HAP-1 (cell line): ENCODE data around the gene GFRA1.

Experiments
- DNase-seq, 2 experiments: peaks; one replicate each; pipeline ENCODE4 v3.0.0-alpha.2; 2016 to 2020; ENCODE audit warnings: low spot score in 2 of 2
- H3K27me3 ChIP-seq: fragments of 250-450 bp; sonication (Bioruptor Pico); 2 replicates; pipeline ENCODE4 v1.5.1; 2020; ENCODE audit warnings: low read depth, mild to moderate bottlenecking, moderate library complexity
- H3K36me3 ChIP-seq: fragments of 250-450 bp; sonication (Bioruptor Pico); replicated peaks from 2 replicates; pipeline ENCODE4 v1.5.1; 2020; ENCODE audit warnings: mild to moderate bottlenecking
- H3K4me1 ChIP-seq: fragments of 250-450 bp; sonication (Bioruptor Pico); 2 replicates; pipeline ENCODE4 v1.5.1; 2020; ENCODE audit warnings: mild to moderate bottlenecking
- H3K4me3 ChIP-seq: fragments of 250-450 bp; sonication (Bioruptor Pico); 2 replicates; pipeline ENCODE4 v1.5.1; 2020; ENCODE audit warnings: mild to moderate bottlenecking, moderate library complexity
- H3K9me3 ChIP-seq: fragments of 250-450 bp; sonication (Bioruptor Pico); 2 replicates; pipeline ENCODE4 v1.5.1; 2020; ENCODE audit warnings: mild to moderate bottlenecking, moderate library complexity
- in situ Hi-C: fragments of 300-500 bp; cut with MboI; formaldehyde crosslinking; loops from 3 replicates; pipeline ENCODE4 v1.14.3; 2020; ENCODE audit warnings: low sequenced_read_pairs, inconsistent platforms, mixed read lengths

The GFRA1 gene

GRCh38 chr10:116109481-116109880 lies 163.5 kb downstream of the GFRA1 start:
- Histone ChIP-seq H3K27me3 (no peaks in the 10 kb centered on the region), H3K4me1 (no peaks in the 10 kb centered on the region), H3K36me3 (no peaks in the 10 kb centered on the region), H3K9me3 (no peaks in the 10 kb centered on the region), H3K4me3 (no peak overlapping the region)
- in situ Hi-C loops = no loop called here
- DNase-seq = no peak

- no peaks in the 10 kb centered on the region for H3K9me3 ChIP-seq
- no peak overlapping the region for H3K4me3 ChIP-seq
- in situ Hi-C loops = no loop called here
- no peaks in the 10 kb centered on the region for H3K4me1 ChIP-seq
- no peak for DNase-seq
- H3K36me3 ChIP-seq = no peaks in the 10 kb centered on the region
- no peaks in the 10 kb centered on the region for H3K27me3 ChIP-seq
Measured at GRCh38 chr10:116108095-116108494, 164.9 kb downstream of the GFRA1 start.

GRCh38 chr10:116106611-116107010 lies 166.4 kb downstream of the GFRA1 start:
- Histone ChIP-seq H3K4me1 (no peaks in the 10 kb centered on the region), H3K4me3 (no peak overlapping the region), H3K9me3 (no peaks in the 10 kb centered on the region), H3K27me3 (no peaks in the 10 kb centered on the region), H3K36me3 (no peaks in the 10 kb centered on the region)
- DNase-seq = no peak
- in situ Hi-C loops = no loop called here

DNA sequence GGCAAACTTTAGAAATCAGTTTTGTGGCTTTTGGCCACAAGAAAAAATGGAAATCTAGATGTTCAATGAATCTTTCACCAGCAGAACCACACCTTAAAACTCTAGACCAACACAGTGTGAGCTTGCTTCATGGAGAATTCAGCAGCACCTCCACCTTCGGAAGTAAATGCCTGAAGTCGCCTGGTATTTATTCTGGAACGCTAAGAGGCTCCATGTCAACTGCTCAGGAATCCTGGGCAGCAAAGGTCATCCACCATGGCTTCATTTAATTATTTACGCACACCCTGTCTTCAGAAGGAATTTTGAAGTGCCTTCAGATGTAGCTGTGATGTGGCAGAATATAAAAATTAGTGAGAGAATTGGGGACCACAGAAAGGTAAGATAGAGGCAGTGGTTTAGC lies 167.7 kb downstream of the GFRA1 start:
- Histone ChIP-seq H3K4me3 (no peak overlapping the region), H3K36me3 (no peaks in the 10 kb centered on the region), H3K9me3 (no peaks in the 10 kb centered on the region), H3K27me3 (no peaks in the 10 kb centered on the region), H3K4me1 (no peaks in the 10 kb centered on the region)
- no peak for DNase-seq
- in situ Hi-C loops = no loop called here

- no peaks in the 10 kb centered on the region for H3K27me3 ChIP-seq
Measured at GRCh38 chr10:116104210-116104932, 168.6 kb downstream of the GFRA1 start.

GRCh38 chr10:116103668-116104067 lies 169.3 kb downstream of the GFRA1 start:
- no peaks in the 10 kb centered on the region for H3K27me3 ChIP-seq
- no peak overlapping the region for H3K4me3 ChIP-seq
- H3K9me3 ChIP-seq = no peaks in the 10 kb centered on the region
- no peaks in the 10 kb centered on the region for H3K4me1 ChIP-seq
- no peak for DNase-seq
- H3K36me3 ChIP-seq = no peaks in the 10 kb centered on the region
- in situ Hi-C loops = no loop called here

More at GRCh38 chr10:116104210-116104932, 168.6 kb downstream of the GFRA1 start:
- Histone ChIP-seq H3K4me1 (no peaks in the 10 kb centered on the region), H3K4me3 (no peak overlapping the region), H3K36me3 (no peaks in the 10 kb centered on the region), H3K9me3 (no peaks in the 10 kb centered on the region)
- in situ Hi-C loops = no loop called here
- DNase-seq = no peak

DNA sequence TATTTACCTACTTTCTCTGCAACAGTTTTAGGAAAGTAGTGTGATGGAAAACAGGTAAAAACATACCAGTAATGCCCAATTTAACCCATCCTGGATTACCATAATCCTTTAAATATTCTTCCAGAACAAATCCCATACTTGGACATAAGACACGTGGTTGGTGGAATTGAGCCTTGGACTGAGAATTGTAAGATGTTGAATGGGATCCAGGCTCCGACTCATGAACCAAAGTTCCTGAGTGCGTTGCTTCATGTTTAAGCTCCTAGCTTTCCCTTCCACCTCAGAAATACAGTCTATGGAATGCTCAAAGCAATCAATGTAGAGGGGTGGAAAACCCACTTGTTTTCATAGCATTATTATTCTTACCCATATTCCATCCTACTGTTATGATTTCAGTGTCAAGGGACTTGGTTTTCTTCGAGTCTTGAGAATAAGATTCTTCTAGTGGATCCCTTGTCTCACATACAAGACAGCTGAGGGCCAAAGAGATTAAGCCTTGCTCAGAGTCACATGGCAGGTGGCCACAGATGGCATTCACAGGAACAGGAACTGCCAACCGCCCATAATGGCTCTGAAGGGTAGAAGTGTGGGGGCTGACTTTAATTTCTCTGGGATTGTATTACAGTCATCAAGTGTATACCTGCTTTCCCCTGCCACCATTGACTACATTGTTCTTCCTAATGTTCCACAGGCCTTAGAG lies 171.2 kb downstream of the GFRA1 start:
- in situ Hi-C loops = no loop called here
- H3K4me1 ChIP-seq = no peaks in the 10 kb centered on the region
- DNase-seq = no peak
- no peaks in the 10 kb centered on the region for H3K27me3 ChIP-seq
- no peaks in the 10 kb centered on the region for H3K36me3 ChIP-seq
- no peak overlapping the region for H3K4me3 ChIP-seq
- no peaks in the 10 kb centered on the region for H3K9me3 ChIP-seq

- H3K4me3 ChIP-seq = no peak overlapping the region
- H3K4me1 ChIP-seq = no peaks in the 10 kb centered on the region
- in situ Hi-C loops = no loop called here
- no peaks in the 10 kb centered on the region for H3K9me3 ChIP-seq
- no peaks in the 10 kb centered on the region for H3K36me3 ChIP-seq
- H3K27me3 ChIP-seq = no peaks in the 10 kb centered on the region
- no peak for DNase-seq
Measured at GRCh38 chr10:116100984-116101383, 172.0 kb downstream of the GFRA1 start.

- no peaks in the 10 kb centered on the region for H3K4me1 ChIP-seq
- no peak for DNase-seq
- no peaks in the 10 kb centered on the region for H3K27me3 ChIP-seq
- in situ Hi-C loops = no loop called here
- H3K36me3 ChIP-seq = no peaks in the 10 kb centered on the region
- no peak overlapping the region for H3K4me3 ChIP-seq
- no peaks in the 10 kb centered on the region for H3K9me3 ChIP-seq
Measured at GRCh38 chr10:116099023-116099420, 174.0 kb downstream of the GFRA1 start.

DNA sequence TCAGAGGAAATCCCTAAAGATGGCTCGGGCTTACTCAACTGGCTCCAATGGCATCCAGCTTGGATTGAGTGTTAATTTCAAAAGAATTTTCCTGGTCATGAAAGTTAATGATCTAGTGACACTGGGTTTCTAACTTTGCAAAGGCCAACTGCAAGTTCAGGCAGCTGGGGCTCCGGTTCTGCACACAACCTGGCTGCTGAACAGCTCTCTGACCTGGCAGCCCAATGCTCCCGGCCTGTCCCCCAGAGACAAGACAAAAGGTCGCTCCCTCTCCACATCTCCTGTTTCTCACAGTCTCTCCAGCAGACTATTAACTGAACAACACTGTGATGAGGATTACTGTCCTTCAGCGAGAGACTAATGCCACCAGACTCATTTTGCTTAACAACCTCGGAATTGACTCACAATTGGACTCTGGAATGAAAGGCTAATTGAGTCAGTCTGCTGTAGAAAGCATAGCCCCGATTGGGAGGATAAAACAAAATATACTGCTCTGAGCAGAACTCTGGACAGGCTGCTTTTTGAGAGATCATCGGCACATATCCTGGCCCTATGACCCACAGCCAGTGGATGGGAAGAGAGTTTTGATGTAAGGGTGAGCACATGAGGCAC lies 174.5 kb downstream of the GFRA1 start:
- H3K27me3 ChIP-seq = no peaks in the 10 kb centered on the region
- DNase-seq = no peak
- in situ Hi-C loops = no loop called here
- no peaks in the 10 kb centered on the region for H3K4me1 ChIP-seq
- H3K36me3 ChIP-seq = no peaks in the 10 kb centered on the region
- H3K4me3 ChIP-seq = no peak overlapping the region
- H3K9me3 ChIP-seq = no peaks in the 10 kb centered on the region

DNA sequence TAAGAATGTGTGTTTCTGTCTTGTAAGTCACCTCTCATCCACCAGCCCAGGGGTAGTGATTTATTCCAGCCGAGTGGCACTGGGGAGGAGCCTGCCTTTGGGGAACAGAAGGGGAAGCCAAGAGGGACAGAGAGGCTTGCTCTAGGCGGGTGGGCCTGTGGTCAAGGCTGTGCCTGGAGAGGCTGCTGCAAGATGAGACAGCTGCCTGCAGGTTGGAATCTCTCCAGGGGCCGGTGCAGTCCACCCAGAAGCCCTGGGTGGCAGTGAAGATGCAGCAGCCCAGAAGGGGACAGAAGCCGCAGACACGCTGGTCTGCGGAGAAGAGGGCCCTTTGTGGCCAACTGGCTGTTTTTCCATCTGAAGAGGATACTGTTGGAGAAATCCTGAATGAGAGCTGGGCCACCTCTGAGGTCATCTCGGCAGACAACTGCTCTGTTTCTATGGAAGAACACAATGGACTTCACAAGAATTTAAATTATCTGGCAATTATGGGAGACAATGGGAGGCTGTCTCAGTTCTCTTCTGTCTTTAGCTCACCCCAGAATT lies 175.7 kb downstream of the GFRA1 start:
- in situ Hi-C loops = no loop called here
- no peaks in the 10 kb centered on the region for H3K4me1 ChIP-seq
- H3K36me3 ChIP-seq = no peaks in the 10 kb centered on the region
- H3K27me3 ChIP-seq = no peaks in the 10 kb centered on the region
- DNase-seq = no peak
- no peak overlapping the region for H3K4me3 ChIP-seq
- H3K9me3 ChIP-seq = no peaks in the 10 kb centered on the region

DNA sequence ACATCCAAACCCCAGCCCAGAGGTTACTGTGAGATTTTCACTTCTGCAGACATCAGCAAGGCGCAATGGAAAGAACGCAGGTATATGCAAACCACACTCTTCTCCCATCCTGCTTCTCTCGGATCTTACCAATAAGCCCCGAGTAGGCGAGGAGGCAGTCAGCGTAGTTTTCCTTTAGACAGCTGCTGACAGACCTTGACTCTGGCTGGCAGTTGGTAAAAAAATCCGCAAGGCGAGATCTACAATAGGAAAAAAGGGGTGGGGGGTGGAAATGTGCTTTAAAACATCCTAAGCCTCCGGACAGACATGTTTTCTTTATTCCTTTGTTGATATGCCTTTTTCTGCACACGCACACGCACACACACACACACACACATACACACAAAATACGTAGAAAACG lies 176.5 kb downstream of the GFRA1 start:
- Histone ChIP-seq H3K27me3 (no peaks in the 10 kb centered on the region), H3K4me1 (no peaks in the 10 kb centered on the region), H3K9me3 (no peaks in the 10 kb centered on the region), H3K4me3 (no peak overlapping the region), H3K36me3 (no peaks in the 10 kb centered on the region)
- DNase-seq = no peak
- in situ Hi-C loops = no loop called here

- Histone ChIP-seq H3K27me3 (no peaks in the 10 kb centered on the region), H3K4me1 (no peaks in the 10 kb centered on the region), H3K36me3 (no peaks in the 10 kb centered on the region), H3K9me3 (no peaks in the 10 kb centered on the region), H3K4me3 (no peak overlapping the region)
- DNase-seq = no peak
- in situ Hi-C loops = no loop called here
Measured at GRCh38 chr10:116094356-116094755, 178.7 kb downstream of the GFRA1 start.

GRCh38 chr10:116093031-116093430 lies 180.0 kb downstream of the GFRA1 start:
- Histone ChIP-seq H3K4me3 (no peak overlapping the region), H3K9me3 (no peaks in the 10 kb centered on the region), H3K27me3 (no peaks in the 10 kb centered on the region), H3K4me1 (no peaks in the 10 kb centered on the region), H3K36me3 (no peaks in the 10 kb centered on the region)
- in situ Hi-C loops = no loop called here
- DNase-seq = no peak
